ENCODE measurements around the gene MROH9.

The MROH9 gene

DNA sequence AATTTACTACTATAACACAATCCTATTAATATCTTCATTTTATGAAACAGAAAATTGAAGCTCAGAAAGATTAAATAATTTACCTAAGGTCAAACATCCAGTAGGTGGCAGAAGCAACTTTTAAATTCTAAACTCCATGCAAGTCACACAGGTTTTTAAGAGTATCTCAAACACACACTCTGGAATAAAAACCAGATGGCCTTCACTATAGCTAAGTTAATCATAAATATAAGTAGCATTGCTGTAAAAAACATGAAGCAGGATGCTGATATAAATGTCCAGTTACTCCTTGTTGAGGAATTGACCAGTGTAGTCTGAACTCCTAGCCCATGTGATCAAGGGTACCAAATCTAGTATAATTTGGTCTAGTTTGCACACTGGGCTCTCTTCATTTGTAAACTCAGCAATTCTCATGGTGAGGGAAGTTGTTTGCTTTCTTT lies 146.0 kb downstream of the MROH9 start:
- in situ Hi-C loops (cut with MboI; ENCODE audit: low sequenced_read_pairs) = no loop called here

DNA sequence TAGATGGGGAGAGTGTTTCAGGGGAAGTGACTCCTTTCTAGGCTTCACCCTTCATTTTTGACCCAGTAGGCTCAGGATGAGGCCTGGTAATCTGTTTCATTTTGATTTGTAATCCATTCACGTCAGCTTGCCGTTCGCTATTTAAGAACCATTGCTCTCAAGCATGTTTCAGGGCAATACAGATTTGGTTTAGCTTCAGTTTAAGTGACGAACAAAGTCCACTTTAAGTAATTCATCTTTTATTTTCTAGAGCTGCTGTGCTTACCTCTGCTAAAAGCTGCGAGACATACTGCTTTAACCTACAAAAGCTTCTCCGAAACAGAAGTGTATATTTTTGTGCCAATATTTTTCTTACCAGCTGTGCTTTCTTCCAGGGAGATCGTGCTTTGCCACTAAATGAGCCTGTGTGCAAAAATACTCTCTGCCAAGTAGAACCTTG lies 146.4 kb downstream of the MROH9 start:
- in situ Hi-C loops (cut with MboI; ENCODE audit: low sequenced_read_pairs) = no loop called here

DNA sequence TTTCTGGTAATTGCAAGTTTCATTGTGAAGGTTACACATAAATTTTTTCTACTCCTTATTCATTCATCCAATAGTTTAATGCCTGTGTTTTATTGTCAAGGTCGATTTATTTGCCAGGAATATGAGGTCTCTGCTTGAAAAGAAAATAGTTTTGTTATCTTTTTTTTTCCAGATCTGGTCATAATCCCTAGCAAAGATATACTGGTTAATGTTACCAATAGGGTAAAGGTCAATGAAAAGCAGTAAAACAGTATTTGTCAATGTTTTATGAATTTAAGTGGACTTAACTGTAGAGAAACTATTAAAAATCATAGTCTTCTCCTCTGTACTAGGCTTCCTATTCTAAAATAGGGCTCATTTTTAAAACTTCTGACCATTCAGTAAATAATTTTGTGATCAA lies 147.3 kb downstream of the MROH9 start:
- in situ Hi-C loops (cut with MboI; ENCODE audit: low sequenced_read_pairs) = no loop called here

DNA sequence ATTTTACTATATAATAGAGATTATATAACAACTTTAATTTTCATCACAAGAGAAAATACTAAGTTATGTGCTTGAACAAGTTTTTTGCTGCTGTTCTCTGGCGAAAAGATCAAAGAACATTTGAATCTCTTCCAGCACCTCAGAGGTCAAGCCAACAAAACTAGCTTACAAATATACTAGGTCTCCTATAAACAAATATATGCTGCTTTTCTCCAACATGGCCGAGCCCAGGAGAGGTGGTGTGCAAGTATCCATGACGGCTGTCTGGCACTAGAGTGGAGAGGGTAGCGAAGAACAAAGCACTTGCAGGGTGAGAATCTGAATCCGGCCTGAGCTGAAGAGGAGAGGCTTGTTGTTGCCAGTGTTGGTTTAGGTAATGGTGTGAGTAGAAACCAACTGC lies 147.9 kb downstream of the MROH9 start:
- in situ Hi-C loops (cut with MboI; ENCODE audit: low sequenced_read_pairs) = no loop called here

DNA sequence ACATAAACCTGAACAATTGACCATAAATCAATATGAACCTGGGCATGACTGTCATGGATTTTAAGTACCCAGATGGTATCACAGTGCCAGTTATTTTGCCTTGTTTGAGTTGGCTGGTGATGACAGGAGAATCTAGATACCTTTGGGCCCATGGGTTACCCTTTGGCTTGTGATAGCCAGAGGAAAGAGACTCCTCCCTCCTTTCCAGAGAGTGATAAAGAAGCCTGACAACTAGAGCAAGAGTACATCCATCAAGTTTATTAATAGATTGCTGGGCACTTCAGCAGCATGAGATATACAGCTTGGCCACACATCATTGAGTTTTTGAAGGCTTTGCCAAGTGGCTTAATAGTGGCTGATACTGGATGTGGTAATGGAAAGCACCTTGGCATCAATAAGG lies 148.8 kb downstream of the MROH9 start:
- in situ Hi-C loops (cut with MboI; ENCODE audit: low sequenced_read_pairs) = no loop called here

DNA sequence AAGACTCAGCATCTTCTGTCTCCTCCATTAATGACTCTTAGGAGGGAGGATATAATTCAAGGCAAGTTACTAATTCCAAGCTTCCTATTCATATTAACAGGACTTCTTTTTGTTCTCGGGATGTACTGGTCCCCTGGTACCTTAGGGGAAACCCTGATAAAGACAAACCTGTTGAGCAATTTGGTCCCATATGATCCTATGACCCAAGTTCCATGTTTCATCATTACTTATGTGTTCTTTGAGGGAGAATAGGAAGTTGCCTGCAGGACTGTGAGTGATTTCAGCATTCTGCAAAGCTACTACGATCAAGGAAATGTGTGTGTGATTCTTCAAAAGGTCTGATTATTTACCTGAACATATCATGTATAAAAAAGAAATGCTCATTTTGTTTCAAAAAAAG lies 149.5 kb downstream of the MROH9 start:
- in situ Hi-C loops (cut with MboI; ENCODE audit: low sequenced_read_pairs) = no loop called here

DNA sequence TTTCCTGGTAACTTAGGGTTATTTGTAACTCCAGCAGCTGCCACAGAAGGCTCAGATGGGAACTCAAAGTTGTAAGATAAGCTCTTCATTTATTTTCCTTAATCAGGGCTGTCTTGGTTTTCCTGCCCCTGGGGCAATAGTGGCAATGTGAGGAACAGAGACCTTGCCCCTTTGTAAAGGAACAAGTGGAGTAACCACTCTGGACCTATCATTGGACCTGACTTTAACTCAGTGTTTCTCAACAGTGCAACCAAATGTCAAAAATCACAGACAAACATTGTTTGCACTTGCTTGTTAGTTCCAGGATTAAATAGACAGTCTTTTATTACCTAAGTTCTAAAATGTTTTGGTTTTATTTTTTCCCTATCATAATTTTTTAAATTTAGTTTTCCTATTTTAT lies 152.6 kb downstream of the MROH9 start:
- in situ Hi-C loops (cut with MboI; ENCODE audit: low sequenced_read_pairs) = no loop called here

DNA sequence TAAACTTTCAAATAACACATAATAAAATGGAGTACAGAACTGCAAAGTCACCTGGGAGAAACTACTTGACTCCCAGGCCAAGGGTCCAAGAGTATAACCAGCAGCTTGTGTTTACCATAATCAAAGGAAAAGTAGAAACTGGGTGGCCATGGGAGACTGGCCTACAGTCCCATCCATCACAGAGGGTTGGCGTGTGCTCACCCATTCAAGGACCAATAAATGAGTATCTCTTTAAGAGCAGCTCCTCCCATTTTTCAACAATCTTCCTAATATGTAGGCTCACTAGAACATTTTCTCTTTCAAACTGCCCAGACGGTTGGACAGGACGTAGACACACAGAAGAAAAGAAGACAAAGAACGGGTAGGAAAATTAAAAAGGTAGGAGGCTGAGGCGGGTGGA lies 155.3 kb downstream of the MROH9 start, which contains the start of gene FMO3:
Gene FMO3, plus strand, starts transcription at position 302 of the 400 bp plus-strand sequence. CDS start 1,754 bp downstream, outside the sequence.
- in situ Hi-C loops (cut with MboI; ENCODE audit: low sequenced_read_pairs) = no loop called here

DNA sequence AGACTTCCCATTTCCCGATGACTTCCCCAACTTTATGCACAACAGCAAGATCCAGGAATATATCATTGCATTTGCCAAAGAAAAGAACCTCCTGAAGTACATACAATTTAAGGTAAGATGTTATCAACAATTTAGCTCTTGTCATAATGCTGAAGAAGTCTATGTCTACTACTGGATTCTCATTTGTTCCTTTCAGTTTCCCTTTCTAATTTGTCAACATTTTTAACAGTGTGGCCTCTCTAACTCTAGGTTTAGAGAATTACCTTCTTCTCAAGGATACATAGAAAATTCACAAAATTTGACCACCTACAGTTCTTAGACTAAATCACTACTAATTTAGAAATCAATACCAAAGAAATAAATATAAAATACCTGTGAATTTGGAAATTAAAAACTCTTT lies 168.5 kb downstream of the MROH9 start:
- in situ Hi-C loops (cut with MboI; ENCODE audit: low sequenced_read_pairs) = no loop called here

DNA sequence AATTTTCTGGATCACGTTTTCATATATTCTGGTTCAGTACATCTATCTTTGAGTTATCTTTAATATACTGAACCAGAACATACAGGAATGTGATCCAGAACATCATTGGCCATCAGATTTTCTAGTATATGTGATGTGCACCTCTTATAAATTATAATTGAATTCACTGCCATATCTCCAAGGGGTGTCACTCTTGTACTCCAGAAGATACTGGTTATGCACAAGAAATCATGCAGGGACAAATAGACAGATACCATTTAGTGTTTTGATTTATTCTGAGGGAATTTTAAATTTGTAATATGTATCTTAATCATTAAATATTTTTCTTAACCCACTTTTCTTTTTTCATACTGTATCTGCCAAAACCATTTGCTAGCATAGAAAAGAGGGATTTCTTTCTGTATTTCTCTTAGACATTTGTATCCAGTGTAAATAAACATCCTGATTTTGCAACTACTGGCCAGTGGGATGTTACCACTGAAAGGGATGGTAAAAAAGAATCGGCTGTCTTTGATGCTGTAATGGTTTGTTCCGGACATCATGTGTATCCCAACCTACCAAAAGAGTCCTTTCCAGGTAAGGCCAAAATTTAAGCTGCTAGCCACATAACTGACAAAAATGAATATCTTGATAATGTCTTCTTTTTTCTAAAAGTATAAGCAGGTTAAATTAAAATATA lies 172.1 kb downstream of the MROH9 start:
- in situ Hi-C loops (cut with MboI; ENCODE audit: low sequenced_read_pairs) = no loop called here

DNA sequence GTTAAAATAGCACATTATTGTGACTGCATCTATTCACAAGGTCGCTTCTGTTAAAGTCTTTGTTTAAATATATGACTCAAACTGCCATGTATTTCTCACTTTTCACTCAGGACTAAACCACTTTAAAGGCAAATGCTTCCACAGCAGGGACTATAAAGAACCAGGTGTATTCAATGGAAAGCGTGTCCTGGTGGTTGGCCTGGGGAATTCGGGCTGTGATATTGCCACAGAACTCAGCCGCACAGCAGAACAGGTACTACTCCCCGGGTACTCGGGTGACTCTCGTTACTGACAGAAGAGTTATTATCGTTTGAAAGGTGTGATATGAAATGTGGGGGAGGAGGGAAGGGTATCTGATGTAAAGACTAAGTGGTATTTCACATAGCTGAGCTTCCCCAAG lies 172.6 kb downstream of the MROH9 start:
- in situ Hi-C loops (cut with MboI; ENCODE audit: low sequenced_read_pairs) = no loop called here

DNA sequence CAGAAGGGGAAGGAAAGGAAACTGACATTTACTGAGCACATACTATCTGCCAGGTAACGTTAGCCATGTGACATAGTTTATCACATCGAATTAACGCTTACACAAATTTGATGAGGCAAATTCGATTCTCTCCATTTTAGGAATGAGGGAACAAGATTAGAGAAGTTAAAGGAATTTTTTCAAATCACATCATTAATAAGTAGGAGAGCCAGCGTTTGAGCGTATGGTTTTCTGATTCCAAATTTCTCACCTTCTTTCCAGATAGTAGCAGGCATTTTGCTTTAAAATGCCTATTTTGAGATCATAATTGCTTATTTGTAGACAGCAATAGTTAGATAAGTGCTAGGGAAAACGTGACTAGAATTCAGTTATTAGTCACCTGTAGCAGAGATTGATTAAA lies 174.6 kb downstream of the MROH9 start:
- in situ Hi-C loops (cut with MboI; ENCODE audit: low sequenced_read_pairs) = no loop called here

DNA sequence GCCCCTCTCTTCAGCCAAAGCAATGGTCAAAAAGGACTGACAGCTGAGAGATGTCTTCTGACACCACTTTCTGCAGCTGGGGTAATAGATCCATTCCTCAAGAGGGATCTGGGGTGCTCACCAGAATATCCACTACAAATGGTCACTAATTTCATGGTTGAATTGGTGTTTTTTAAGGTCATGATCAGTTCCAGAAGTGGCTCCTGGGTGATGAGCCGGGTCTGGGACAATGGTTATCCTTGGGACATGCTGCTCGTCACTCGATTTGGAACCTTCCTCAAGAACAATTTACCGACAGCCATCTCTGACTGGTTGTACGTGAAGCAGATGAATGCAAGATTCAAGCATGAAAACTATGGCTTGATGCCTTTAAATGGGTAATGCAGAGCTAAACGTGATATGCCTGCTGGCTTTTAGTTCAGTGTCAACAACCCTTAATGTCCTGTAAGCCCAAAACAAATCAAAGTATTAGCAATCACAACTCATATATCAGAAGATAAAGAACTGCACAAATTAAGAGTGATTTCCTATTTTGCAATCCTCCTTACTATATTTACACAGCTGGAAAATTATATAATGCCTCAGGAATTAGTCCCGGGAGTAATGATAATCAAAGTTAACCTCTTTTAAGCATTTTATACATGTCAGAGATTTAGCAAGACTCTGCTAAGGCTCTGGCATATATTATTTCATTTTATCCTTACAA lies 175.4 kb downstream of the MROH9 start:
- in situ Hi-C loops (cut with MboI; ENCODE audit: low sequenced_read_pairs) = no loop called here

DNA sequence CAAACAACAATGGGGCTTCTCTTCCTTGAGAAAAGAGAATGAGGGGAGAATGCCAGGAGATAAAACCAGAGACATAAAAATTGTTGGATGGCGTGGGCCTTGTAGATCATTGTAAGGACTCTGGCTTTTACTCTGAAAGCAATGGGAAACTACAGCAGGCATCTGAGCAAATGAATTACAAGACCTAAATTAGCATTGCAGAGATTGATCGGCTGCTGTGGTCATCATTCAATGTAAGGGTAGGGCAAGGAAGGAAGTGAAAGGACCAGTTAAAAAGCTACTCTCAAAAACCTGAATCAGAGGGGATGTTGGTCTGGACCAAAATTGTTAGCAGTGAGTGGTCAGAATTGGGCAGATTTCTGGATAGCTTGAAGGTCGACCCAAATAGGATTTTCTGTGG lies 176.8 kb downstream of the MROH9 start:
- in situ Hi-C loops (cut with MboI; ENCODE audit: low sequenced_read_pairs) = no loop called here

DNA sequence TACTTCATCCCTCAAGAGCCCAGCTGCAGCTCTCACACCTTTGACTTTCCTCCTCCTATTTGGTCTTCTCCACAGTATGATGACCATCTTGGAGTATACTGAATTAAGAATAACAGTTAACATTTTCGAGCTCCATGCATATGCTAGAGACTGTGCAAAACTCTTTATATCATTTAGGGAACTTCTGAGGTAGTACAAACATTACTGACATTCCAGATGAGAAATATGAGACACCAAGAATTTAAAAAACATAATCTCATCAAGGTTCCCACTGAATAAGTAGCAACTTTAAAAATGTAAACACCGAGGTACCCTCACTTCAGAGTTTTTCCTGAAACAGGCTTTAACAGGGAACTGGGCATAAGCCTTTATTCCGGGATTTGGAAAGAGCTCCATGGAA lies 178.0 kb downstream of the MROH9 start:
- in situ Hi-C loops (cut with MboI; ENCODE audit: low sequenced_read_pairs) = no loop called here
